ENCODE data around the gene TDRD12. TPM values are rescaled to one million over a fixed set of nuclear protein-coding genes. Genes with fewer than 3 reads are reported as not detected.
"Not testable (repeated sequence)": the region's sequence is repeated elsewhere in the genome, so short reads cannot be mapped to it uniquely, and the experiment has no call there.

Gene TDRD12
- total RNA-seq, 1 experiment from 2014 or later: 0.33 TPM

DNA sequence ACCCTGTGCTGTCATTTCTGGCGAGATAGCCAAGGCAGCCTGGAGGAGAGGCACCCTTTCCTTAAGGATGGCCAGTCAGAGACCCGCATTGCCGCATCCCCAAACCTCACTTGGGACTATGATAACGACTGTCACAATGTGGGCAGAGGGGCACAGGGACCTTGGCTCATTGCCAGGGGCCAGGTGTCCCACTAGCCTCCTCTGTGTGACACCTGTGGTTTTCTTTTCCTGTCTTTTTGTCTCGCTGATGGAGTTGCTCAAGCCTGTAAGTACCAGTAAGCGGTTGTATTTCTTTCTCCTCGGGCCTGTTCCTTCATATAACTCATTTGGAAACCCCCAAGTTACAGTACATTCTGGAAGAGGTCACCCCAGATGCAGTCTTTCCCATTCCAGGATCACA, 59.5 kb downstream of the TDRD12 start:
- ATAC-seq (no peak), DNase-seq (ENCODE audit: low read depth, low spot score) (no peak)
- TF ChIP-seq, protein P1, sequence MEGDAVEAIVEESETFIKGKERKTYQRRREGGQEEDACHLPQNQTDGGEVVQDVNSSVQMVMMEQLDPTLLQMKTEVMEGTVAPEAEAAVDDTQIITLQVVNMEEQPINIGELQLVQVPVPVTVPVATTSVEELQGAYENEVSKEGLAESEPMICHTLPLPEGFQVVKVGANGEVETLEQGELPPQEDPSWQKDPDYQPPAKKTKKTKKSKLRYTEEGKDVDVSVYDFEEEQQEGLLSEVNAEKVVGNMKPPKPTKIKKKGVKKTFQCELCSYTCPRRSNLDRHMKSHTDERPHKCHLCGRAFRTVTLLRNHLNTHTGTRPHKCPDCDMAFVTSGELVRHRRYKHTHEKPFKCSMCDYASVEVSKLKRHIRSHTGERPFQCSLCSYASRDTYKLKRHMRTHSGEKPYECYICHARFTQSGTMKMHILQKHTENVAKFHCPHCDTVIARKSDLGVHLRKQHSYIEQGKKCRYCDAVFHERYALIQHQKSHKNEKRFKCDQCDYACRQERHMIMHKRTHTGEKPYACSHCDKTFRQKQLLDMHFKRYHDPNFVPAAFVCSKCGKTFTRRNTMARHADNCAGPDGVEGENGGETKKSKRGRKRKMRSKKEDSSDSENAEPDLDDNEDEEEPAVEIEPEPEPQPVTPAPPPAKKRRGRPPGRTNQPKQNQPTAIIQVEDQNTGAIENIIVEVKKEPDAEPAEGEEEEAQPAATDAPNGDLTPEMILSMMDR (IDR thresholded peaks at IDR 0.05): no peak
- TF ChIP-seq, protein P2, sequence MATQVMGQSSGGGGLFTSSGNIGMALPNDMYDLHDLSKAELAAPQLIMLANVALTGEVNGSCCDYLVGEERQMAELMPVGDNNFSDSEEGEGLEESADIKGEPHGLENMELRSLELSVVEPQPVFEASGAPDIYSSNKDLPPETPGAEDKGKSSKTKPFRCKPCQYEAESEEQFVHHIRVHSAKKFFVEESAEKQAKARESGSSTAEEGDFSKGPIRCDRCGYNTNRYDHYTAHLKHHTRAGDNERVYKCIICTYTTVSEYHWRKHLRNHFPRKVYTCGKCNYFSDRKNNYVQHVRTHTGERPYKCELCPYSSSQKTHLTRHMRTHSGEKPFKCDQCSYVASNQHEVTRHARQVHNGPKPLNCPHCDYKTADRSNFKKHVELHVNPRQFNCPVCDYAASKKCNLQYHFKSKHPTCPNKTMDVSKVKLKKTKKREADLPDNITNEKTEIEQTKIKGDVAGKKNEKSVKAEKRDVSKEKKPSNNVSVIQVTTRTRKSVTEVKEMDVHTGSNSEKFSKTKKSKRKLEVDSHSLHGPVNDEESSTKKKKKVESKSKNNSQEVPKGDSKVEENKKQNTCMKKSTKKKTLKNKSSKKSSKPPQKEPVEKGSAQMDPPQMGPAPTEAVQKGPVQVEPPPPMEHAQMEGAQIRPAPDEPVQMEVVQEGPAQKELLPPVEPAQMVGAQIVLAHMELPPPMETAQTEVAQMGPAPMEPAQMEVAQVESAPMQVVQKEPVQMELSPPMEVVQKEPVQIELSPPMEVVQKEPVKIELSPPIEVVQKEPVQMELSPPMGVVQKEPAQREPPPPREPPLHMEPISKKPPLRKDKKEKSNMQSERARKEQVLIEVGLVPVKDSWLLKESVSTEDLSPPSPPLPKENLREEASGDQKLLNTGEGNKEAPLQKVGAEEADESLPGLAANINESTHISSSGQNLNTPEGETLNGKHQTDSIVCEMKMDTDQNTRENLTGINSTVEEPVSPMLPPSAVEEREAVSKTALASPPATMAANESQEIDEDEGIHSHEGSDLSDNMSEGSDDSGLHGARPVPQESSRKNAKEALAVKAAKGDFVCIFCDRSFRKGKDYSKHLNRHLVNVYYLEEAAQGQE (IDR thresholded peaks at IDR 0.05; ENCODE audit: insufficient read depth in 1 of 2, low read depth in 2 of 2, low read length in 1 of 2): no peak
- TF ChIP-seq TCF7L2 (IDR thresholded peaks at IDR 0.05; ENCODE audit: low read depth, low read length) (no peak), POLR2AphosphoS5 (IDR thresholded peaks at IDR 0.05; ENCODE audit: low read depth, low read length) (no peak), SIN3A (IDR thresholded peaks at IDR 0.05; ENCODE audit: borderline replicate concordance, insufficient read depth, low read depth, low read length) (no peak)
- no peak overlapping the region for H3K27ac ChIP-seq (ENCODE audit: low read length)
- H3K4me3 ChIP-seq (ENCODE audit: low read depth in 2 of 2, low read length in 2 of 2): no peak overlapping the region
- ChIA-PET POLR2A (no interaction called here), CTCF (no interaction called here)
- no peaks in the 10 kb centered on the region for H3K27me3 ChIP-seq (ENCODE audit: control insufficient read depth, insufficient read depth, low read length)
- no peaks in the 10 kb centered on the region for H3K4me1 ChIP-seq (ENCODE audit: control insufficient read depth, insufficient read depth, low read length)
- BruUV-seq (replicated peaks): no TSS peak
- intact Hi-C loops (cut with micrococcal nuclease; ENCODE audit: unreplicated experiment): no loop called here
- no peaks in the 10 kb centered on the region for H3K9me3 ChIP-seq (ENCODE audit: control insufficient read depth, insufficient read depth, low read depth, low read length)
- in situ Hi-C loops (cut with HindIII; ENCODE audit: low pct_unique_long_range_greater_than_20kb, low sequenced_read_pairs): no loop called here
- H3K36me3 ChIP-seq (ENCODE audit: control insufficient read depth, insufficient read depth, low read length): no peaks in the 10 kb centered on the region

DNA sequence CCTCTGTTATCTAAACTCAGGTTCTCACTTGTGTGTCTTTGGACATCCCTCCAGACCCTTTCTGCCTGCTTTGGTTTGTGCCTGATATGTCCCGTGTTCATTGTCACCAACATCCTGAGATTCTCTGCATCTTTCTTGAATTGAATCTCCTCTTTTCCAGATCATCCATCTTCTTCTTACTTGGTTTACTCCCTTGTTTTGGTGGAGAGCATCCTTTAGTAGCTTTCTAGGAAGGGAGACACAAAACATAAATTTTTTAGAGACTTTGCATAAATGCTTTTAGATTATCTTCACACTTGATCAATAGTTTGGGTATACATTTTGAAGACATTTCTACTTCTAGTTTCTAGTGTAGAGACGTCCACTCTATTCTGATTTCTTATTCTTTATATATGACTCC, 61.7 kb downstream of the TDRD12 start:
- intact Hi-C loops (cut with micrococcal nuclease; ENCODE audit: unreplicated experiment): no loop called here
- TF ChIP-seq SIN3A (IDR thresholded peaks at IDR 0.05; ENCODE audit: borderline replicate concordance, insufficient read depth, low read depth, low read length): no peak
- no peak for TF ChIP-seq POLR2AphosphoS5 (IDR thresholded peaks at IDR 0.05; ENCODE audit: low read depth, low read length)
- no peak overlapping the region for H3K4me3 ChIP-seq (ENCODE audit: low read depth in 2 of 2, low read length in 2 of 2)
- H3K27ac ChIP-seq (ENCODE audit: low read length): no peak overlapping the region
- H3K9me3 ChIP-seq (ENCODE audit: control insufficient read depth, insufficient read depth, low read depth, low read length): no peaks in the 10 kb centered on the region
- H3K4me1 ChIP-seq (ENCODE audit: control insufficient read depth, insufficient read depth, low read length): no peaks in the 10 kb centered on the region
- CTCF ChIA-PET: no interaction called here
- no peaks in the 10 kb centered on the region for H3K36me3 ChIP-seq (ENCODE audit: control insufficient read depth, insufficient read depth, low read length)
- no peaks in the 10 kb centered on the region for H3K27me3 ChIP-seq (ENCODE audit: control insufficient read depth, insufficient read depth, low read length)
- ATAC-seq (no peak), DNase-seq (ENCODE audit: low read depth, low spot score) (no peak)
- POLR2A ChIA-PET: no interaction called here
- in situ Hi-C loops (cut with HindIII; ENCODE audit: low pct_unique_long_range_greater_than_20kb, low sequenced_read_pairs): no loop called here
- BruUV-seq (replicated peaks): no TSS peak

GRCh38 chr19:32782089-32782488, 62.5 kb downstream of the TDRD12 start:
- H3K4me3 ChIP-seq (ENCODE audit: low read depth in 2 of 2, low read length in 2 of 2); H3K36me3 ChIP-seq (ENCODE audit: control insufficient read depth, insufficient read depth, low read length); intact Hi-C loops (cut with micrococcal nuclease; ENCODE audit: unreplicated experiment); H3K27me3 ChIP-seq (ENCODE audit: control insufficient read depth, insufficient read depth, low read length); DNase-seq (ENCODE audit: low read depth, low spot score); H3K4me1 ChIP-seq (ENCODE audit: control insufficient read depth, insufficient read depth, low read length); H3K9me3 ChIP-seq (ENCODE audit: control insufficient read depth, insufficient read depth, low read depth, low read length); ATAC-seq; BruUV-seq (replicated peaks); POLR2A ChIA-PET; H3K27ac ChIP-seq (ENCODE audit: low read length); CTCF ChIA-PET; in situ Hi-C loops (cut with HindIII; ENCODE audit: low pct_unique_long_range_greater_than_20kb, low sequenced_read_pairs): not testable (repeated sequence)

DNA sequence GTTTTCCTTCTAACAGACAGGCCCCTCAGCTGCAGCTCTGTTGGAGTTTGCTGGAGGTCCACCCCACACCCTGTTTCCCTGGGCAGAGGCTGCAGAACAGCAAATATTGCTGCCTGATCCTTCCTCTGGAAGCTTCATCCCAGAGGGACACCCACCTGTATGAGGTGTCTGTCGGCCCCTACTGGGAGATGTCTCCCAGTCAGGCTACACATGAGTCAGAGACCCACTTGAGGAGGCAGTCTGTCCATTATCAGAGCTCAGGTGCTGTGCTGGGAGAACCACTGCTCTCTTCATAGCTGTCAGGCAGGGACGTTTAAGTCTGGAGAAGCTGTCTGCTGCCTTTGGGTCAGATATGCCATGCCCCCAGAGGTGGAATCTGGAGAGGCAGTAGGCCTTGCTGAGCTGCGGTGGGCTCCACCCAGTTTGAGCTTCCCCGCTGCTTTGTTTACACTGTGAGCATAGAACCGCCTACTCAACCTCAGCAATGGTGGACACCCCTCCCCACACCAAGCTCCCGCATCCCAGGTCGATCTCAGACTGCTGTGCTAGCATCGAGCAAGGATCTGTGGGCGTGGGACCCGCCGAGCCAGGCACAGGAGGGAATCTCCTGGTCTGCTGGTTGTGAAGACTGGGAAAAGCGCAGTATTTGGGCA, 67.7 kb downstream of the TDRD12 start:
- in situ Hi-C loops (cut with HindIII; ENCODE audit: low pct_unique_long_range_greater_than_20kb, low sequenced_read_pairs); intact Hi-C loops (cut with micrococcal nuclease; ENCODE audit: unreplicated experiment); H3K4me3 ChIP-seq (ENCODE audit: low read depth in 2 of 2, low read length in 2 of 2); POLR2A ChIA-PET; DNase-seq (ENCODE audit: low read depth, low spot score); ATAC-seq; H3K4me1 ChIP-seq (ENCODE audit: control insufficient read depth, insufficient read depth, low read length); H3K36me3 ChIP-seq (ENCODE audit: control insufficient read depth, insufficient read depth, low read length); H3K27me3 ChIP-seq (ENCODE audit: control insufficient read depth, insufficient read depth, low read length); BruUV-seq (replicated peaks); H3K9me3 ChIP-seq (ENCODE audit: control insufficient read depth, insufficient read depth, low read depth, low read length); H3K27ac ChIP-seq (ENCODE audit: low read length): not testable (repeated sequence)
- CTCF ChIA-PET: interaction anchor here (0.5 kb wide), 1 partner anchor 52 kb away, joined by 8 read pairs; no protein-coding TSS in a partner anchor

DNA sequence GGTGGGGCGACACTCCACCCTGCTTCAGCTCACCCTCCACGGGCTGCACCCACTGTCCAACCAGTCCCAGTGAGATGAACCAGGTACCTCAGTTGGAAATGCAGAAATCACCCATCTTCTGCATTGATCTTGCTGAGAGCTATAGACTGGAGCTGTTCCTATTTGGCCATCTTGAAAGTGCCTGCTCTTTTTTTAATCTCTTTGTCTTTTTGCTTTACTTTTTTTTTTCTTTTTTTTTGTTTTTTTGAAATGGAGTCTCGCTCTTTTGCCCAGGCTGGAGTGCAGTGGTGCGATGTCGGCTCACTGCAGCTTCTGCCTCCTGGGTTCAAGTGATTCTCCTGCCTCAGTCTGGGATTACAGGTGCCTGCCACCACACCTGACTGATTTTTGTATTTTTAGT, 68.3 kb downstream of the TDRD12 start:
- H3K27ac ChIP-seq (ENCODE audit: low read length); H3K36me3 ChIP-seq (ENCODE audit: control insufficient read depth, insufficient read depth, low read length); ATAC-seq; intact Hi-C loops (cut with micrococcal nuclease; ENCODE audit: unreplicated experiment); H3K9me3 ChIP-seq (ENCODE audit: control insufficient read depth, insufficient read depth, low read depth, low read length); BruUV-seq (replicated peaks); H3K27me3 ChIP-seq (ENCODE audit: control insufficient read depth, insufficient read depth, low read length); in situ Hi-C loops (cut with HindIII; ENCODE audit: low pct_unique_long_range_greater_than_20kb, low sequenced_read_pairs); DNase-seq (ENCODE audit: low read depth, low spot score); H3K4me1 ChIP-seq (ENCODE audit: control insufficient read depth, insufficient read depth, low read length); POLR2A ChIA-PET; H3K4me3 ChIP-seq (ENCODE audit: low read depth in 2 of 2, low read length in 2 of 2): not testable (repeated sequence)
- CTCF ChIA-PET: interaction anchor here (0.5 kb wide), 1 partner anchor 51 kb away, joined by 8 read pairs; no protein-coding TSS in a partner anchor

All from Panc1 (cell line).